Panc1 (cell line): ENCODE results near the gene DCAF6. TPM values are rescaled to one million over a fixed set of nuclear protein-coding genes. Genes with fewer than 3 reads are reported as not detected.

Source experiments
- ATAC-seq: fragments of 200-7000 bp; cut with Tn5 transposase; 2 replicates; pipeline ENCODE4 v1.9.1; 2020; ENCODE audit warnings: mild to moderate bottlenecking, moderate library complexity
- BruUV-seq: library from RNA; stranded (reverse); fragments of 400-500 nt; replicated peaks from 2 replicates; lab custom pipeline; 2021; lab: Mats Ljungman, UMichigan
- CTCF ChIA-PET: fragments of 300-600 bp; sonication (Branson Sonifier 250); formaldehyde crosslinking; loops from one replicate; lab custom pipeline; 2022; ENCODE audit warnings: antibody characterized with exemption; lab: Charles Lee
- POLR2A ChIA-PET: fragments of 300-600 bp; sonication (Branson Sonifier 250); formaldehyde crosslinking; loops from one replicate; lab custom pipeline; 2022; ENCODE audit warnings: antibody characterized with exemption; lab: Charles Lee
- DNase-seq: peaks from one replicate; pipeline ENCODE4 v3.0.0-alpha.2; 2010; ENCODE audit warnings: low read depth, low spot score
- H3K27ac ChIP-seq: 2 replicates; pipeline ENCODE4 v1.5.1; 2011; ENCODE audit warnings: mild to moderate bottlenecking, low read length, inconsistent platforms
- H3K27me3 ChIP-seq: fragments of 200-500 bp; sonication (Bioruptor generic); 2 replicates; pipeline ENCODE4 v1.6.0; 2014; ENCODE audit warnings: low read length, inconsistent platforms; ENCODE audit not compliant: control insufficient read depth, insufficient read depth
- H3K36me3 ChIP-seq: fragments of 200-500 bp; sonication (Bioruptor generic); 2 replicates; pipeline ENCODE4 v1.5.1; 2014; ENCODE audit warnings: inconsistent platforms, mild to moderate bottlenecking, low read length, moderate library complexity; ENCODE audit not compliant: control insufficient read depth, insufficient read depth
- H3K4me1 ChIP-seq: 2 replicates; pipeline ENCODE4 v1.5.1; 2011; ENCODE audit warnings: inconsistent platforms, mild to moderate bottlenecking, low read length, moderate library complexity; ENCODE audit not compliant: control insufficient read depth, insufficient read depth
- H3K4me3 ChIP-seq, 2 experiments: 2 replicates each; pipeline ENCODE4 v1.5.1; 2011 to 2012; ENCODE audit warnings: low read depth in 2 of 2, low read length in 2 of 2, mild to moderate bottlenecking in 2 of 2, inconsistent platforms in 1 of 2, moderate library complexity in 1 of 2
- H3K9me3 ChIP-seq: fragments of 200-500 bp; sonication (Bioruptor generic); 2 replicates; pipeline ENCODE4 v1.5.1; 2014; ENCODE audit warnings: low read depth, mild to moderate bottlenecking, inconsistent platforms, low read length, moderate library complexity; ENCODE audit not compliant: control insufficient read depth, insufficient read depth
- POLR2AphosphoS5 ChIP-seq: IDR thresholded peaks from 2 replicates; pipeline ENCODE4 v1.6.1; 2012; ENCODE audit warnings: mild to moderate bottlenecking, low read depth, low read length, moderate library complexity
- SIN3A ChIP-seq: IDR thresholded peaks from 2 replicates; pipeline ENCODE4 v1.6.1; 2012; ENCODE audit warnings: low read depth, mild to moderate bottlenecking, low read length, moderate library complexity, borderline replicate concordance; ENCODE audit not compliant: insufficient read depth
- TCF7L2 ChIP-seq: IDR thresholded peaks from 2 replicates; pipeline ENCODE4 v1.6.1; 2011; ENCODE audit warnings: mild to moderate bottlenecking, low read depth, low read length, inconsistent platforms
- in situ Hi-C: cut with HindIII; loops from 2 replicates; pipeline ENCODE4 v1.10.0; 2016; ENCODE audit warnings: low sequenced_read_pairs, low pct_unique_long_range_greater_than_20kb
- intact Hi-C: fragments of 100-400 bp; cut with micrococcal nuclease; formaldehyde crosslinking; loops from one replicate; pipeline ENCODE4 v1.10.0; 2022; ENCODE audit not compliant: unreplicated experiment
- total RNA-seq: library from RNA; stranded (reverse); gene quantifications from one replicate; pipeline ENCODE4 v1.2.1, GENCODE V29; 2021; ENCODE audit not compliant: unreplicated experiment
- TF ChIP-seq, protein P1 (sequence below): fragments of 450-650 bp; IDR thresholded peaks from 2 replicates; pipeline ENCODE4 v1.5.1; 2017; ENCODE audit warnings: mild to moderate bottlenecking
- TF ChIP-seq, protein P2 (sequence below), 2 experiments: IDR thresholded peaks; 2 replicates each; pipeline ENCODE4 v1.6.1; 2011 to 2012; ENCODE audit warnings: low read depth in 2 of 2, control low read depth in 1 of 2, low read length in 1 of 2, mild to moderate bottlenecking in 1 of 2, moderate library complexity in 1 of 2; ENCODE audit not compliant: insufficient read depth in 1 of 2

DCAF6 gene
- total RNA-seq, 1 experiment from 2014 or later, result 67.7 TPM

DNA sequence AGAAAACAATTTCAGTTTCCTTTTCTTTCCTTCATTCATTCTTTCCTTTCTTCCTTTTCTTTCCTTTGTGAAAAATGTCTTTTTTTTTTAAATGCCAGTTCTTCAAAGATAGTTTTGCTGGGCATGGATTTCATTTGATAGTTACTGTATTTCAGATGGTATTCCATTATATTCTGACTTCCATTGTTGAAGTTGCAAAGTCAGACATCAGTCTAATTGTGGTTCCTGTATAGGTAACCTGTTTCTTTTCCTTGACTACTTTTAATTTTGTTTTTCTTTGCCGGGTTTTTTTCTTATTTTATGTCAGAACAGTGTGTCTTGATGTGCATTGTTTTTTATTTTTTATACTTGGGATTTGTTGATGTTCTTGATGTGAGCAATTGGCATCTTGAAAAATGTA lies 40.8 kb downstream of the DCAF6 start:
- no peaks in the 10 kb centered on the region for H3K4me1 ChIP-seq
- H3K27me3 ChIP-seq, result no peaks in the 10 kb centered on the region
- in situ Hi-C loops, result no loop called here
- no TSS peak for BruUV-seq
- H3K36me3 ChIP-seq, result peaks cover 11% of the 10 kb centered on the region; the same call in 1 of the 2 replicates
- H3K27ac ChIP-seq, result no peak overlapping the region
- TF ChIP-seq, protein P1, sequence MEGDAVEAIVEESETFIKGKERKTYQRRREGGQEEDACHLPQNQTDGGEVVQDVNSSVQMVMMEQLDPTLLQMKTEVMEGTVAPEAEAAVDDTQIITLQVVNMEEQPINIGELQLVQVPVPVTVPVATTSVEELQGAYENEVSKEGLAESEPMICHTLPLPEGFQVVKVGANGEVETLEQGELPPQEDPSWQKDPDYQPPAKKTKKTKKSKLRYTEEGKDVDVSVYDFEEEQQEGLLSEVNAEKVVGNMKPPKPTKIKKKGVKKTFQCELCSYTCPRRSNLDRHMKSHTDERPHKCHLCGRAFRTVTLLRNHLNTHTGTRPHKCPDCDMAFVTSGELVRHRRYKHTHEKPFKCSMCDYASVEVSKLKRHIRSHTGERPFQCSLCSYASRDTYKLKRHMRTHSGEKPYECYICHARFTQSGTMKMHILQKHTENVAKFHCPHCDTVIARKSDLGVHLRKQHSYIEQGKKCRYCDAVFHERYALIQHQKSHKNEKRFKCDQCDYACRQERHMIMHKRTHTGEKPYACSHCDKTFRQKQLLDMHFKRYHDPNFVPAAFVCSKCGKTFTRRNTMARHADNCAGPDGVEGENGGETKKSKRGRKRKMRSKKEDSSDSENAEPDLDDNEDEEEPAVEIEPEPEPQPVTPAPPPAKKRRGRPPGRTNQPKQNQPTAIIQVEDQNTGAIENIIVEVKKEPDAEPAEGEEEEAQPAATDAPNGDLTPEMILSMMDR, result no peak
- TF ChIP-seq POLR2AphosphoS5, result no peak
- TF ChIP-seq, protein P2, sequence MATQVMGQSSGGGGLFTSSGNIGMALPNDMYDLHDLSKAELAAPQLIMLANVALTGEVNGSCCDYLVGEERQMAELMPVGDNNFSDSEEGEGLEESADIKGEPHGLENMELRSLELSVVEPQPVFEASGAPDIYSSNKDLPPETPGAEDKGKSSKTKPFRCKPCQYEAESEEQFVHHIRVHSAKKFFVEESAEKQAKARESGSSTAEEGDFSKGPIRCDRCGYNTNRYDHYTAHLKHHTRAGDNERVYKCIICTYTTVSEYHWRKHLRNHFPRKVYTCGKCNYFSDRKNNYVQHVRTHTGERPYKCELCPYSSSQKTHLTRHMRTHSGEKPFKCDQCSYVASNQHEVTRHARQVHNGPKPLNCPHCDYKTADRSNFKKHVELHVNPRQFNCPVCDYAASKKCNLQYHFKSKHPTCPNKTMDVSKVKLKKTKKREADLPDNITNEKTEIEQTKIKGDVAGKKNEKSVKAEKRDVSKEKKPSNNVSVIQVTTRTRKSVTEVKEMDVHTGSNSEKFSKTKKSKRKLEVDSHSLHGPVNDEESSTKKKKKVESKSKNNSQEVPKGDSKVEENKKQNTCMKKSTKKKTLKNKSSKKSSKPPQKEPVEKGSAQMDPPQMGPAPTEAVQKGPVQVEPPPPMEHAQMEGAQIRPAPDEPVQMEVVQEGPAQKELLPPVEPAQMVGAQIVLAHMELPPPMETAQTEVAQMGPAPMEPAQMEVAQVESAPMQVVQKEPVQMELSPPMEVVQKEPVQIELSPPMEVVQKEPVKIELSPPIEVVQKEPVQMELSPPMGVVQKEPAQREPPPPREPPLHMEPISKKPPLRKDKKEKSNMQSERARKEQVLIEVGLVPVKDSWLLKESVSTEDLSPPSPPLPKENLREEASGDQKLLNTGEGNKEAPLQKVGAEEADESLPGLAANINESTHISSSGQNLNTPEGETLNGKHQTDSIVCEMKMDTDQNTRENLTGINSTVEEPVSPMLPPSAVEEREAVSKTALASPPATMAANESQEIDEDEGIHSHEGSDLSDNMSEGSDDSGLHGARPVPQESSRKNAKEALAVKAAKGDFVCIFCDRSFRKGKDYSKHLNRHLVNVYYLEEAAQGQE (IDR thresholded peaks at IDR 0.05; ENCODE audit: insufficient read depth in 1 of 2, low read depth in 2 of 2, low read length in 1 of 2), result no peak
- no peak for TF ChIP-seq TCF7L2
- no peak overlapping the region for H3K4me3 ChIP-seq
- intact Hi-C loops, result no loop called here
- no peak for DNase-seq
- ATAC-seq, result no peak
- no peaks in the 10 kb centered on the region for H3K9me3 ChIP-seq
- POLR2A ChIA-PET, result no interaction called here
- CTCF ChIA-PET, result no interaction called here

DNA sequence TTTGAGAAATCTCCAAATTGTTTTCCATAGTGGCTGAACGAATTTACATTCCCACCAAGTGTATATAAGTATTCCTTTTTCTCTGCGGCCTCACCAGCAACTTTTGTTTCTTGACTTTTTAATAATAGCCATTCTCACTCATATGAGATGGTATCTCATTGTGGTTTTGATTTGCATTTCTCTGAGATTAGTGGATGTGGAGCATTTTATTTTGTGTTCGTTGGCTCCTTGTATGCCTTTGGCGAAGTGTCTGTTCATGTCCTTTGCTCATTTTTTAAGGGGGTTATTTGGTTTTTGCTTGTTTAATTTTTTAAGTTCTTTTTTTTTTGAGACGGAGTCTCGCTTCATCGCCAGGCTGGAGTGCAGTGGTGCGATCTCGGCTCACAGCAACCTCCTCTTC lies 45.5 kb downstream of the DCAF6 start:
- ATAC-seq, result no peak
- no peak for DNase-seq
- Histone ChIP-seq H3K4me3 (no peak overlapping the region), H3K36me3 (no peaks in the 10 kb centered on the region), H3K27ac (no peak overlapping the region), H3K9me3 (no peaks in the 10 kb centered on the region), H3K4me1 (no peaks in the 10 kb centered on the region), H3K27me3 (no peaks in the 10 kb centered on the region)
- ChIA-PET CTCF (no interaction called here), POLR2A (no interaction called here)
- no TSS peak for BruUV-seq
- in situ Hi-C loops (no loop called here), intact Hi-C loops (no loop called here)
- TF ChIP-seq TCF7L2 (no peak), POLR2AphosphoS5 (no peak), SIN3A (no peak)
- TF ChIP-seq, protein P2 (IDR thresholded peaks at IDR 0.05; ENCODE audit: insufficient read depth in 1 of 2, low read depth in 2 of 2, low read length in 1 of 2), result no peak
- TF ChIP-seq, protein P1, result no peak
